ENCODE data around the gene PHACTR1.

Gene PHACTR1

GRCh38 chr6:13117570-13117969 is 401.0 kb downstream of the PHACTR1 start:
- no peak for TF ChIP-seq ARNTL (CRISPR knock-in tag; IDR thresholded peaks at IDR 0.05; ENCODE audit: borderline replicate concordance, low read depth)
- TF ChIP-seq POU6F1 (CRISPR knock-in tag; IDR thresholded peaks at IDR 0.05; ENCODE audit: borderline replicate concordance, low read depth) = no peak
- ATAC-seq = no peak

GRCh38 chr6:13119549-13119948 is 403.0 kb downstream of the PHACTR1 start:
- TF ChIP-seq RARB (CRISPR knock-in tag; IDR thresholded peaks at IDR 0.05) (no peak), TOX (CRISPR knock-in tag; IDR thresholded peaks at IDR 0.05; ENCODE audit: borderline replicate concordance) (no peak), ZNF70 (CRISPR knock-in tag; IDR thresholded peaks at IDR 0.05) (no peak), SNAI2 (CRISPR knock-in tag; IDR thresholded peaks at IDR 0.05) (no peak), ARNTL (CRISPR knock-in tag; IDR thresholded peaks at IDR 0.05; ENCODE audit: borderline replicate concordance, low read depth) (no peak), PPARA (CRISPR knock-in tag; IDR thresholded peaks at IDR 0.05; ENCODE audit: borderline replicate concordance) (no peak), TCF4 (CRISPR knock-in tag; IDR thresholded peaks at IDR 0.05; ENCODE audit: borderline replicate concordance) (no peak), ZNF8 (CRISPR knock-in tag; IDR thresholded peaks at IDR 0.05) (no peak), CREB5 (CRISPR knock-in tag; IDR thresholded peaks at IDR 0.05; ENCODE audit: low read depth) (no peak), CSRNP3 (CRISPR knock-in tag; IDR thresholded peaks at IDR 0.05) (no peak), CSDC2 (CRISPR knock-in tag; IDR thresholded peaks at IDR 0.05) (no peak), ZNF565 (CRISPR knock-in tag; conservative IDR thresholded peaks at IDR 0.05; ENCODE audit: low read depth) (no peak), GLIS3 (CRISPR knock-in tag; IDR thresholded peaks at IDR 0.05) (no peak), ZFP3 (CRISPR knock-in tag; IDR thresholded peaks at IDR 0.05) (no peak), PATZ1 (CRISPR knock-in tag; IDR thresholded peaks at IDR 0.05; ENCODE audit: borderline replicate concordance) (no peak), BACH2 (CRISPR knock-in tag; IDR thresholded peaks at IDR 0.05; ENCODE audit: borderline replicate concordance) (no peak), ISL1 (CRISPR knock-in tag; IDR thresholded peaks at IDR 0.05) (no peak), ZC3H10 (CRISPR knock-in tag; IDR thresholded peaks at IDR 0.05) (no peak)
- no peak for ATAC-seq

- no peak for TF ChIP-seq SNAI2 (CRISPR knock-in tag; IDR thresholded peaks at IDR 0.05)
- no peak for TF ChIP-seq PPARA (CRISPR knock-in tag; IDR thresholded peaks at IDR 0.05; ENCODE audit: borderline replicate concordance)
- no peak for TF ChIP-seq ZC3H10 (CRISPR knock-in tag; IDR thresholded peaks at IDR 0.05)
- no peak for TF ChIP-seq CSDC2 (CRISPR knock-in tag; IDR thresholded peaks at IDR 0.05)
- no peak for TF ChIP-seq ZFP3 (CRISPR knock-in tag; IDR thresholded peaks at IDR 0.05)
- TF ChIP-seq ZNF8 (CRISPR knock-in tag; IDR thresholded peaks at IDR 0.05) = no peak
- no peak for TF ChIP-seq ZNF565 (CRISPR knock-in tag; conservative IDR thresholded peaks at IDR 0.05; ENCODE audit: low read depth)
- no peak for ATAC-seq
These were observed 404.2 kb downstream of the PHACTR1 start for GRCh38 chr6:13120483-13121482.

- TF ChIP-seq GLIS3 (CRISPR knock-in tag; IDR thresholded peaks at IDR 0.05) = no peak
- no peak for TF ChIP-seq ZC3H10 (CRISPR knock-in tag; IDR thresholded peaks at IDR 0.05)
- TF ChIP-seq ZNF565 (CRISPR knock-in tag; conservative IDR thresholded peaks at IDR 0.05; ENCODE audit: low read depth) = no peak
- TF ChIP-seq ISL1 (CRISPR knock-in tag; IDR thresholded peaks at IDR 0.05) = no peak
- TF ChIP-seq ZNF8 (CRISPR knock-in tag; IDR thresholded peaks at IDR 0.05) = no peak
- TF ChIP-seq ZNF70 (CRISPR knock-in tag; IDR thresholded peaks at IDR 0.05) = no peak
- no peak for TF ChIP-seq RARB (CRISPR knock-in tag; IDR thresholded peaks at IDR 0.05)
- ATAC-seq = no peak
These were observed 407.6 kb downstream of the PHACTR1 start for GRCh38 chr6:13124131-13124530.

All from SK-N-SH treated with all-trans-retinoic acid at 6 μM for 48 hours (cell line).